K562 (cell line): ENCODE data around the gene ADGRB2.

Source experiments
- E2F1 ChIP-seq: sonication (generic); formaldehyde crosslinking; IDR thresholded peaks from 2 replicates; pipeline ENCODE4 v1.8.1; 2023; ENCODE audit warnings: mild to moderate bottlenecking, missing genetic modification reagents, moderate library complexity
- FOS ChIP-seq: IDR thresholded peaks from 3 replicates; pipeline ENCODE4 v1.6.1; 2011; ENCODE audit not compliant: insufficient read length; ENCODE audit errors: extremely low read depth
- PML ChIP-seq: IDR thresholded peaks from 2 replicates; pipeline ENCODE4 v1.6.1; 2012; ENCODE audit warnings: low read length, inconsistent platforms
- POLR2AphosphoS5 ChIP-seq: IDR thresholded peaks from 2 replicates; pipeline ENCODE4 v1.6.1; 2011; ENCODE audit warnings: mild to moderate bottlenecking, low read depth, low read length, moderate library complexity; ENCODE audit not compliant: control insufficient read depth, insufficient read depth
- RAD21 ChIP-seq, 2 experiments: fragments of 250-450 bp in 1 of 2; fragments of 450-650 bp in 1 of 2; sonication (Bioruptor Pico) in 1 of 2; formaldehyde crosslinking in 1 of 2; IDR thresholded peaks in 1 of 2; conservative IDR thresholded peaks in 1 of 2; 2 replicates each; pipeline versions ENCODE4 v1.4.0 to v1.8.0; 2020 to 2022; ENCODE audit warnings: mild to moderate bottlenecking in 2 of 2, moderate library complexity in 1 of 2
- ZBTB33 ChIP-seq: sonication (generic); formaldehyde crosslinking; IDR thresholded peaks from 2 replicates; pipeline ENCODE4 v1.8.1; 2023; ENCODE audit warnings: mild to moderate bottlenecking, missing genetic modification reagents
- ZNF354B ChIP-seq: fragments of 250-450 bp; sonication (Bioruptor Pico); IDR thresholded peaks from 2 replicates; pipeline ENCODE4 v1.4.0; 2020
- TF ChIP-seq, protein P1 (sequence below), 2 experiments: fragments of 250-450 bp in 1 of 2; fragments of 450-650 bp in 1 of 2; sonication (Bioruptor Pico) in 1 of 2; IDR thresholded peaks; 2 replicates each; pipeline versions ENCODE4 v1.6.1 to v1.8.0; 2016 to 2021; ENCODE audit warnings: mild to moderate bottlenecking in 2 of 2, moderate library complexity in 2 of 2, missing compliant biosample characterization in 1 of 2, missing genetic modification characterization in 1 of 2

- TF ChIP-seq, protein P1, sequence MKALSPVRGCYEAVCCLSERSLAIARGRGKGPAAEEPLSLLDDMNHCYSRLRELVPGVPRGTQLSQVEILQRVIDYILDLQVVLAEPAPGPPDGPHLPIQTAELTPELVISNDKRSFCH (CRISPR knock-in tag; IDR thresholded peaks at IDR 0.05): no peak
- TF ChIP-seq, protein P1 (tag; IDR thresholded peaks at IDR 0.05): no peak
- TF ChIP-seq POLR2AphosphoS5 (no peak), E2F1 (CRISPR knock-in tag) (no peak), PML (no peak), RAD21 (CRISPR knock-in tag; conservative IDR thresholded peaks at IDR 0.05 in 1 of 2, IDR thresholded peaks at IDR 0.05 in 1 of 2) (no peak), ZNF354B (CRISPR knock-in tag) (no peak), FOS (no peak), ZBTB33 (CRISPR knock-in tag) (no peak)
Measured at GRCh38 chr1:31732343-31732742, 31.8 kb downstream of the ADGRB2 start.
